Gastrocnemius medialis (tissue), 4 donors: ENCODE results near the gene KRTAP13-2. TPM values are rescaled to one million over a fixed set of nuclear protein-coding genes. Genes with fewer than 3 reads are reported as not detected.

Experiments
- ATAC-seq, 2 donors: fragments of 150-250 bp; one replicate each; pipeline ENCODE4 v1.9.1; 2016
- DNase-seq, 2 donors: peaks; one replicate each; pipeline ENCODE4 v3.0.0-alpha.2; 2019
- H3K27ac ChIP-seq, 4 donors: fragments of 200-600 bp; sonication (generic); 1 replicate in 1 of 4; 2 replicates in 3 of 4; pipeline ENCODE4 v1.5.1; 2016 to 2018; ENCODE audit warnings: mild to moderate bottlenecking in 2 of 4, moderate library complexity in 1 of 4
- H3K27me3 ChIP-seq, 3 donors: fragments of 200-600 bp; sonication (generic) in 2 of 3; 1 replicate in 1 of 3; 2 replicates in 2 of 3; pipeline versions ENCODE4 v1.5.1 to v1.6.0; 2016 to 2019; ENCODE audit warnings: mild to moderate bottlenecking in 1 of 3, moderate library complexity in 1 of 3
- H3K36me3 ChIP-seq, 2 donors: fragments of 200-600 bp; sonication (generic) in 1 of 2; one replicate each; pipeline ENCODE4 v1.5.1; 2017 to 2018
- H3K4me1 ChIP-seq, 2 donors: fragments of 200-600 bp; sonication (generic) in 1 of 2; one replicate each; pipeline ENCODE4 v1.5.1; 2016 to 2017; ENCODE audit warnings: mild to moderate bottlenecking in 2 of 2
- H3K4me3 ChIP-seq, 4 donors: fragments of 200-600 bp; sonication (generic) in 3 of 4; 1 replicate in 1 of 4; 2 replicates in 3 of 4; pipeline ENCODE4 v1.5.1; 2016 to 2019; ENCODE audit warnings: mild to moderate bottlenecking in 2 of 4
- H3K9me3 ChIP-seq, 3 donors: fragments of 200-600 bp; sonication (generic) in 2 of 3; 1 replicate in 1 of 3; 2 replicates in 2 of 3; pipeline ENCODE4 v1.5.1; 2016 to 2019
- POLR2A ChIP-seq, 2 donors: fragments of 450-650 bp; IDR thresholded peaks; one replicate each; pipeline ENCODE4 v1.6.1; 2017; ENCODE audit warnings: antibody characterized with exemption in 2 of 2, mild to moderate bottlenecking in 2 of 2, moderate library complexity in 2 of 2
- in situ Hi-C, 4 donors: fragments of 200-750 bp; cut with MboI; loops; one replicate each; pipeline versions ENCODE4 v1.15.0 to v1.8.0; 2017; ENCODE audit warnings: low sequenced_read_pairs in 4 of 4
- intact Hi-C: fragments of 100-400 bp; cut with DNase I; formaldehyde crosslinking; loops from one replicate; pipeline ENCODE4 v1.15.1; 2023; ENCODE audit warnings: low total_unique reads
- total RNA-seq, 4 donors: library from RNA; depleted of rRNA; stranded (reverse); fragments of >200 nt; gene quantifications; one replicate each; pipeline versions ENCODE4 v1.1.0 to v1.2.3, GENCODE V29; 2016
- TF ChIP-seq, protein P1 (sequence below), 5 experiments: fragments of 450-650 bp in 3 of 5; fragments of 200-600 bp in 2 of 5; sonication (generic) in 2 of 5; IDR thresholded peaks in 4 of 5; conservative IDR thresholded peaks in 1 of 5; 1 replicate in 4 of 5; 2 replicates in 1 of 5; pipeline ENCODE4 v1.5.1; 2016 to 2019; ENCODE audit warnings: antibody characterized with exemption in 5 of 5, mild to moderate bottlenecking in 3 of 5, moderate library complexity in 3 of 5

KRTAP13-2 gene
- total RNA-seq, 4 donors from 2014 or later = not detected

DNA sequence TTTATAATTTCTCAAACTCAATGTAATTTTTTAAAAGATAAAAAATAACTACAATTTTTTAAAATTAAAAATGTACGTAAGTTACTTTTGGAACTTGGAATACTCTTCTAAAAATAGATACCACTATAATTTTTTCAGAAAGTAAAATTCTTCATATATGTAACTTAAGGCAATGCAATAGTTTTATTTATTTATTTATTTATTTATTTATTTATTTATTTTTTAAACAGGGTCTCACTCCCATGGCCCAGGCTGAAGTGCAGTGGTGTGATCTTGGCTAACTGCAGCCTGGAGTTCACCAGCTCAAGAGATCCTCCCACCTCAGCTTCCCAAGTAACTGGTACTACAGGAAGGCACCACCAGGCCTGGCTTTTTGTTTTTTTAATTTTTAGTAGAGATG, 20.5 kb downstream of the KRTAP13-2 start:
- H3K4me3 ChIP-seq = no peak overlapping the region
- intact Hi-C loops = no loop called here
- ATAC-seq = no peak

DNA sequence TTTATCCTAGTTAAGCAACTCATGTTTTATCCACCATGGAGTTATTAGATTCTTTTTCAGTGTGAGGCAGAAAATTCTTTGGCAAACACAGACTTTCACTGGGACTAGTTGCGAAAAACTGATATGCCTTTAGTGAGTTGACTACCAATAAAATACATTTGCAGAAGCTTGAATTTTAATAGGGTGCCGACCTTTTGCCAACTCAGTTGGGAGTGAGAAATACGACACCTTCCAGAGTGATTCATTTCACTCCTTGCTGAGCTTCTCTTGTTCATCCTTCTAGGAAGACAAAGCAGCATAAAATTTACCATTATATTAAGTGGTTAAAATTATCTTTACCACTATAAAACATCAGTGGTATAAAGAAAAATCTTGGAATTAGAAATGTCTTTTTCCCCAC, 22.5 kb downstream of the KRTAP13-2 start:
- TF ChIP-seq, protein P1, sequence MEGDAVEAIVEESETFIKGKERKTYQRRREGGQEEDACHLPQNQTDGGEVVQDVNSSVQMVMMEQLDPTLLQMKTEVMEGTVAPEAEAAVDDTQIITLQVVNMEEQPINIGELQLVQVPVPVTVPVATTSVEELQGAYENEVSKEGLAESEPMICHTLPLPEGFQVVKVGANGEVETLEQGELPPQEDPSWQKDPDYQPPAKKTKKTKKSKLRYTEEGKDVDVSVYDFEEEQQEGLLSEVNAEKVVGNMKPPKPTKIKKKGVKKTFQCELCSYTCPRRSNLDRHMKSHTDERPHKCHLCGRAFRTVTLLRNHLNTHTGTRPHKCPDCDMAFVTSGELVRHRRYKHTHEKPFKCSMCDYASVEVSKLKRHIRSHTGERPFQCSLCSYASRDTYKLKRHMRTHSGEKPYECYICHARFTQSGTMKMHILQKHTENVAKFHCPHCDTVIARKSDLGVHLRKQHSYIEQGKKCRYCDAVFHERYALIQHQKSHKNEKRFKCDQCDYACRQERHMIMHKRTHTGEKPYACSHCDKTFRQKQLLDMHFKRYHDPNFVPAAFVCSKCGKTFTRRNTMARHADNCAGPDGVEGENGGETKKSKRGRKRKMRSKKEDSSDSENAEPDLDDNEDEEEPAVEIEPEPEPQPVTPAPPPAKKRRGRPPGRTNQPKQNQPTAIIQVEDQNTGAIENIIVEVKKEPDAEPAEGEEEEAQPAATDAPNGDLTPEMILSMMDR (IDR thresholded peaks at IDR 0.05 in 4 of 5, conservative IDR thresholded peaks at IDR 0.05 in 1 of 5) = no peak
- TF ChIP-seq POLR2A (IDR thresholded peaks at IDR 0.05) = no peak
- in situ Hi-C loops = loop anchor here in 2 of 4 donors (25.0 kb wide), 1 partner anchor 738 kb away; no protein-coding TSS in a partner anchor
- Histone ChIP-seq H3K36me3 (no peaks in the 10 kb centered on the region), H3K4me3 (no peak overlapping the region), H3K27me3 (no peaks in the 10 kb centered on the region), H3K27ac (no peak overlapping the region), H3K4me1 (no peaks in the 10 kb centered on the region), H3K9me3 (no peaks in the 10 kb centered on the region)
- ATAC-seq (no peak), DNase-seq (no peak)
- intact Hi-C loops = loop anchor here (10.0 kb wide), 1 partner anchor 385 kb away; no protein-coding TSS in a partner anchor

More for the DNA sequence above, 20.5 kb downstream of the KRTAP13-2 start:
- TF ChIP-seq POLR2A (IDR thresholded peaks at IDR 0.05) = no peak
- TF ChIP-seq, protein P1 (IDR thresholded peaks at IDR 0.05 in 4 of 5, conservative IDR thresholded peaks at IDR 0.05 in 1 of 5) = no peak
- Histone ChIP-seq H3K27ac (no peak overlapping the region), H3K4me1 (no peaks in the 10 kb centered on the region), H3K27me3 (no peaks in the 10 kb centered on the region), H3K9me3 (no peaks in the 10 kb centered on the region), H3K36me3 (no peaks in the 10 kb centered on the region)
- in situ Hi-C loops = no loop called here
- DNase-seq = no peak

DNA sequence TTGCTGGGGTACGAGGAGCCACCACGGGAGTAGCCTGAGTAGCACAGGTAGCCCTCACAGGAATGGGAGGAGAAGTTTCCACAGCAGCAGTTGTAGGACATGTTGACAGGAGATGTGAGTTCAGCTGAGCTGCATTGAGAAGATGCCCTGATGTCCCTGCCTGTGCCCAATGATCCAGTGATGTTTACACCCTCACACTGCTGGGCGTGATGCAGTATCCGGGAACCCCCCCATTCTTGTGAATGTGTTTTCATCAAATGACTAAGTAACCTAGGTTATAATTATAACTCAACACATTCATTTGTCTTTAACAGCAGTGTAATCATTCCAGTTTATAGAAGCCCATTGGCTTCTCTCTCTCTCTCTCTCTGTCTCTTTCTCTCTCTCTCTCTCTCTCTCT, 23.6 kb downstream of the KRTAP13-2 start, which contains the start of gene KRTAP23-1:
Gene KRTAP23-1, minus strand, starts transcription at position 101 of the 400 bp plus-strand sequence. Its CDS starts 0 bp downstream, at position 101.
- Histone ChIP-seq H3K4me3 (no peak within 1 kb of the TSS), H3K27ac (no peak within 1 kb of the TSS), H3K36me3 (no peaks in the 10 kb centered on the region), H3K27me3 (no peaks in the 10 kb centered on the region), H3K4me1 (no peaks in the 10 kb centered on the region), H3K9me3 (no peaks in the 10 kb centered on the region)
- ATAC-seq (no peak), DNase-seq (no peak)
- intact Hi-C loops (loop anchor here (10.0 kb wide), 1 partner anchor 386 kb away; no protein-coding TSS in a partner anchor), in situ Hi-C loops (loop anchor here in 2 of 4 donors (25.0 kb wide), 1 partner anchor 739 kb away; no protein-coding TSS in a partner anchor)
- TF ChIP-seq, protein P1 (IDR thresholded peaks at IDR 0.05 in 4 of 5, conservative IDR thresholded peaks at IDR 0.05 in 1 of 5) = no peak
- no peak for TF ChIP-seq POLR2A (IDR thresholded peaks at IDR 0.05)

DNA sequence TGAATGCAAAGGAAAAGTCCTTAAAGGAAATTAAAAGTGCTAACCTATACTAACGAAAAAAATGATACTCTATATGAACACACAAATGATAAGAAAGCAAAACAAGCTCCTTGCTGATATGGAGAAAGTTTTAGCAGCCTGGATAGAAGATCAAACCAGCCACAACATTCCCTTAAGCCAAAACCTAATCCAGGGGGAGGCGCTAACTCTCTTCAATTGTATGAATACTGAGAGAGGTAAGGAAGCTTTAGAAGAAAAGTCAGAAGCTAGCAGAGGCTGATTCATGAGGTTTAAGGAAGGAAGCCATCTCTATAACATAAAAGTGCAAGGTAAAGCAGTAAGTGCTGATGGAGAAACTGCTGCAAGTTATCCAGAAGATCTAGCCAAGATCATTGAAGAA, 27.1 kb downstream of the KRTAP13-2 start:
- no peaks in the 10 kb centered on the region for H3K27me3 ChIP-seq
- ATAC-seq (no peak), DNase-seq (no peak)
- H3K4me1 ChIP-seq = no peaks in the 10 kb centered on the region
- TF ChIP-seq, protein P1 (IDR thresholded peaks at IDR 0.05 in 4 of 5, conservative IDR thresholded peaks at IDR 0.05 in 1 of 5) = no peak
- TF ChIP-seq POLR2A (IDR thresholded peaks at IDR 0.05) = no peak
- intact Hi-C loops (loop anchor here (10.0 kb wide), 1 partner anchor 390 kb away; no protein-coding TSS in a partner anchor), in situ Hi-C loops (loop anchor here in 2 of 4 donors (25.0 kb wide), 1 partner anchor 742 kb away; no protein-coding TSS in a partner anchor)
- H3K4me3 ChIP-seq = no peak overlapping the region
- H3K36me3 ChIP-seq = no peaks in the 10 kb centered on the region
- no peak overlapping the region for H3K27ac ChIP-seq
- no peaks in the 10 kb centered on the region for H3K9me3 ChIP-seq
